ENCODE data around the gene SNX20.

SNX20 gene

DNA sequence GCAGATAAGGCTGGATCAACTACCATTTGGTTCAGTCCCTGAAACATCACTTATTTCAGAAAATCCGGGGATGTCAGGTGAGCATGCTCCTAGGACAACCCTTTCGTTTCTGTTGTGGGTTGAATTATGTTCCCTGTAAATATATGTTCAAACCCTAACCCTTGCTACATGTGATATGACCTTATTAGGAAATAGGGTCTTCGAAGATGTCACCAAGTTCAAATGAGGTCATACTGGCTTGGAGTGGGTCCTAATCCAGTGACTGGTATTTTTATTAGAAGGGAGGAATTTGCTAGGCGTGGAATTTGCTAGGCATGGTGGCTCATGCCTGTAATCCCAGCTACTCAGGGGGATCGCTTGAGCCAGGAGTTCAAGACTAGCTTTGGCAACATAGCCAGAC is 21.3 kb downstream of the SNX20 start:
- no peak for DNase-seq (ENCODE audit: low spot score)

DNA sequence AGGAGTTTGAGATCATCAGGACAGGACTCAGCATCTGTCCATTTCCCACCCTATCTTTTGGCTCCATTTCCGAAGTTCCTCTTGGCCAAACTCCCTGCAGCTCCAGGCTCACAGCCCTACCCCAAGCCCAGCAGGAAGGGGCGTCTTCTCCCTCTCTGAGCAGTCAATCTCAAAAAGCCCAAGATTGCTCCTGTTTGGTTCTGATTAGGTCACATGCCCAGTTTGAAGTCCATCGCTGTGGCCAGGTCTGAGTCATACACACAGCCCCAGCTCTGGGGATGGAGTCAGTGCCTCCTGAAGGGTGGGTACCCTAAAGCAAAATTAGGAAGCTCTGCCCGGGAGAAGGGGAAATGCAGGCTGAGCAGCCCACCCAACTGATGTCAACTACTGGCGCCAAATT is 23.9 kb downstream of the SNX20 start:
- peak; percentile 38 for DNase-seq (ENCODE audit: low spot score)

DNA sequence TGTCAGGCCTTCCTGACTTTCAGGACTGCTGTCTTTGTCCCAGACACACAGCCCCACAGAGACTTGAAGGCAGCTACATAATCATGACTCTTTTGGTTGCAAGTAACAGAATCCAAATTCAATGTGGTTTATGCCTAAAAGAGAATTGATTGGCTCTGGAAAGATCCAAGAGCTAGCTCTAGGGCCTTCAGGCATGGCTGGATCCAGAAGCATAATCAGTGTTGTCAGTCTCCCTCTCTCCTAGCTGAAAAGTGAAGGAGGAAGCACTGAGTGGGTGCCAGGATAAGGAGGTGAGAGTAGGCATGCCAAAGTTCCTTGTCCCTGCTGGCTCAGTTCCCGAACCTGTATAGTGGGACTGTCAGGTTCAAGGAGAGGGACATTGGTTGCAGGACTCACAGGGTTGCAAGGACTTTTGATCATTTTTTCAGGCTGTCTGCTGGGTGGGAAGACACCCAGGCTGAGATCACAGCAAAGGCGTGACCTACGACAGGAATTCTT is 25.5 kb downstream of the SNX20 start:
- no peak for DNase-seq (ENCODE audit: low spot score)

DNA sequence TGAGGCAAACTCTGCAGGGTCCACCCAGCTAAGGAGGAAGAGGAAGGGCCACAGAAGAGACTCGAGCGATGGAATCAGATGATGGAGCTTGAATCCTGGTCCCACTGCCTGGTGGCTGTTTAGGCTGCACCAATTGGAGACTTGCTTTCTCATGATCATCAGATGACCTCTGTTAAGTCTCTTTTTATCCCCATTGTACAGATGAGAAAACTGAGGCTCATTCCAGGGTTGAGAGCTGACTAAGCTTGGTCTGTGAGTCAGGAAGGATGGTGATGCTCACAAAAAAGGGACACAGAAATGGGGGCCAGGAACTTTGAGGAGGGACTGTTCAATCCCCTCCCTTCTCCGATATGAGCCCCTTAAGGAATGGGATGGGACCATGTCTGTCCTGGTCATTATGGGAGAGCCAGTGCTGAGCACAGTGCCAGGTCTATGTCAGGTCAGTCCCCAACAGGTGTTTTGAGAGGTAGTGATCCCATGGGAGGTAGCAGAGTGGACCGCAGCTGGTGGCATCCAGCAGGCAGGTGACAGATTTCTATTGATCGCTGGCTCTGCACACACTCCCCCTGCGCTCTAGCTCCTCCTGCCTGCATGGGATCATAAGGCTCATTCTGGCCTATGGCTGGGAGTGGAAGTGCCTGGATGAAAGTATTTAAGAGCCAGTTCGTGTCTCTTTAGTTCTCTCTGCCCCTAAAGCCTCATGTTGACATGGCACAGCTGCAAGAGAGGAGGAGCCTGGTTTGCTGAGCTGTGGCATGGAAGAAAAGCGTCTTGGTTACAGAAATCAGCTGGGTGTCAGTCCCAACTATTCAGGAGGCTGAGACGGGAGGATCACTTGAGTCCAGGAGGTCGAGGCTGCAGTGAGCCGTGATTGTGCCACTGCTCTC is 27.2 kb downstream of the SNX20 start:
- no peak for DNase-seq (ENCODE audit: low spot score)

DNA sequence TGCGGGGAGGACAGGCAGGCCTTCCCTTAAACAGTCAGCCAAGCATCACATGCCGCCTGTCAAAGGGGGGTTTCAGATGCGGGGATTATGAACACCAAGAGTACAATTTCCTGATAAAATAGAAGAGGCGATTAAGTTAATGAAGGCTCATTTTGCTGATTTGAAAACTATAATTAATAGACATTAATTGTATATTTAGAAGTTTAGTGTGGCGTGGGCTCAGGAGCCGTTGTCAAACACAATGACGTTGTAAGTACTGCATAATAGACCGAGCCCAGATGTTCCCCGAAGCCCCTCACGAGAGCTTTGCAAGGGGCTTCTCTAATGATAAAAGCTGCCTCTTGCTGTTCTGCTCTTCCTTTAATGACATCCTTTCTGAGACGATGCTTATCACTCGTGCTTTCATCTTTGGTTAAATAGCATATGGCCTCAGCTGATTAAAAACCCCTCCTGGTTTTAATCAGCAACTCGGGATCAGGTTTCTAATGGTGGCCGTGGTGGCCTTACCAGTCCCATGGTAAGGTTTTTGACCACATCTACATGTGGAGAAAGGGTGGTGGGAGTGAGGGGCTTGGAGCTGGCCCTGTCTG is 28.2 kb downstream of the SNX20 start:
- DNase-seq (ENCODE audit: low spot score) = no peak

DNA sequence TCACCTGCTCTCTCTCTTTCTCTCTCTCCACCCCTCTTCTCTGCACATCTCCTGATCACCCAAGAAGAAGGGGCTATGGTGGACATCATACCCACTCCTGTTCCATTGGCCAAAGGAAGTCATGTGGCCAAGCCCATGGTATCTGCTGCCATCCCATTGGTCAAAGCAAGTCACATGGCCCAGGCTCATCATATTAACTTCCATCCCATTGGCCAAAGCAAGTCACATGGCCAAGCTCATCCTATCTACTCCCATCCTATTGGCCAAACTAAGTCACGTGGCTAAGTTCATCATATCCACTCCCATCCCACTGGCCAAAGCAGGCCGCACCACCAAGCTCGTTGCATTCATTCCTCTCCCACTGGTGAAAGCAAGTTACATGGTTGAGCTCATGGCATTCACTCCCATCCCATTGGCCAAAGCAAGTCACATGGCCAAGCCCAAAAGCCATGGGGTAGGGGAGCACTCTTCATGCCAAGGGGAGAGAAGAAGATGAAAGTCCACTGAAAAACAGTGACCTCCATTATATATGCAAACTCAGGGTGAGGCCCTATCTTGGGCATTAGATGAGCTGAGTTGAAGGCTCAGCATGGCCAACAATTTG is 29.2 kb downstream of the SNX20 start:
- no peak for DNase-seq (ENCODE audit: low spot score)

DNA sequence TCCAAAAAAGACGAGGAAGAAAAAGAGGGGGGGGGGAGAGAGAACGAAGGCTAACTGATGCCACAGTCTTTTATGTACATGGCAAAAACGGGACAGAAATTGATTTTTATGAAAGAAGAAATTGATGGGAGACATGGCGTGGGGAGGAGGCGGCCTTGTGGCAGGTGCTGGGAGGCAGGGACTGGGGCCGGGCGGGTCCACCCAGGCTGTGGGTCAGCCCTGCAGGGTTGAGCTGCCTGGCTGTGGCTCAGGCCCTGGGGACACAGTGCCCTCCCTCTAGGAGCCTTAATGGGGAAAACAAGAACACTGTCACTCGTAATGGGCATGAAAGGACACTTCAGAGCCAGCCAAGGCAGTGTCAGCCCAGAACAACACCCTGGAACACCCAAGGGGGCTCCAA is 34.8 kb downstream of the SNX20 start:
- DNase-seq (ENCODE audit: low spot score) = no peak

DNA sequence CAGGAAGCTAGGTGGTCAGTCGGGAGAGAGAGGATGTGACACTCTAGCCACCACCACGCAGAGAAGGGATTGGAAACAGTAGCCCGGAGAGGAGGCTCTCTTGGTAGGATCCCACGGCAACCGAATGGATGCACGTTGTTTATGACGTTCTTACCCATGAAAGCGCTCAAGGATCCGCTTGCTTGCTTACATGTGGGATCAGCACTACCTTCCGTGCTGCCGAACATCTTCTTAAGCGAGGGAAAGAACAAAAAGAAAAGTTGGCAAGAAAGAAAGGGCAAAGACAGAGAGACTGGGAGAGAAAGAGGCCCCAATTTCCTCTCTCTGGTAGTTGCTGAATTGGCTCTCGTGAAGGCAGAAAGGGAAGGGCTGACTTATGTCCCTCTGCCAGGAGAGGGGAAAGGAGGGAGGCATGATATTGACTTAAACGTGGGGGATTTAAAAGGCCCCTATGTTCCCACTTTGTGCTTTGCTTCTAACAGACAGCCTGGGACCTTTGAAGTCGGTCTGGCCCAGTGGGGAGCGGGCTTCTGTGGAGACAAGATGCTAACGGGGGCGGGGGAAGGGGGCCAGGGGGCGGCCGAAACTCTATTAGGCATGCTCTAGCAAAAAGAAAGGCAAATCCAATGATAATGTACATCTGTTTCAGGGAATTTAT is 35.4 kb downstream of the SNX20 start:
- DNase-seq (ENCODE audit: low spot score) = no peak

DNA sequence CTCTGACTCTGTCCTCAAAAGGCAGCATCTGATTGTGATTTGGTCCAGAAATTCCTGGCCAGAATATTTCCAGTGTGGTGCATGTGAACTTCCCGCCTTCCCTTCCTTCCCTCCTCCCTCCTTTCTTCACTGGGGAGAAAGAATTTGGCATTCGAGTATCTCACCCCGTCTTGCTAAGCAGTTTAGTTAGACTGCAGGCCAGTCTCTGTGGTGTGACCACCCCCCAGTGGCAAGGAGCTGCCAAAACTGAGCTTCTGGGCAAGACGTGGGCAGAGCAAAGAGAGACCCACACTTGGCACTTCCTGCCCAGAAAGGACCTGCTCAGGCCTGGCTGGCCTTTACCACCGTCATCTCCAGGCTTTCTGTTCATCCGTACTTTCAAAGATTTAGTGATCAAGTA is 36.4 kb downstream of the SNX20 start:
- DNase-seq (ENCODE audit: low spot score) = peak; percentile 75

DNA sequence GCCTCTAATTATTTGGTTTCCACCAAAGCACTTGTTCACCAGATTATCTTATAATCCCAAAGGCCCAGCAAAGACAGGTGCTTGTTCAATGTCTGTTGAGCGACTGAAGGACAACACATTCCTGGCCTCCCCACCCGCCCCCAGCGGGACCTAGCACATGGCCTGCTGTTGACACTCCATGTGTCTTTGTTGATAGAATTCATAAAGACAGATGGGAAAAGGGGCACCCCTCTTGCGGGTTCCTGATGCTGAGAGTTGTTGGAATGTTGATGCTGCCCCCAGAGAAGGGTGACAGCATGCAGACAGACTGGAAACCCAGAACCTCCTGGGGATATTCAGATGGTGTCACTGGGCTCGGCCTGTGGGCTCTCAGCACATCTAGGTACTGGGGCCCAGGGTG is 36.9 kb downstream of the SNX20 start:
- no peak for DNase-seq (ENCODE audit: low spot score)

DNA sequence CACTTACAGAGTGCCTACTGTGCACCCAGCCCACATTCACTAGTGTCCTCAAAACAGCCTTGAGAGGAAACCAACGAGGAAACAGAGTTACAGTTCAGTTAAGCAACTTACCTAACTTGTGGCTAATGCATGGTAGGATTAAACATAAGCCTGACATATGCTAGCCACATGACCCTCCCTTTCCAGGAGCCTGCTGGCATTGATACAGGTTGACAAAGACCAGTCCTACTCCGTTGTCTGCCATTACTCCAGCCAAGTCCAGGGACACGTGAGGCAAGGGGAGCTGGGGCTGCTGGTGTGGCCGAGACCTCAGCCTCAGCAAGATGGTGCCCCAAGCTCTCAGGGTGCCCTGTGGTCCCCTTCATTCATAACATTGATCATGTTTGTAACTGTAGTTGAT is 37.9 kb downstream of the SNX20 start:
- DNase-seq (ENCODE audit: low spot score) = no peak

DNA sequence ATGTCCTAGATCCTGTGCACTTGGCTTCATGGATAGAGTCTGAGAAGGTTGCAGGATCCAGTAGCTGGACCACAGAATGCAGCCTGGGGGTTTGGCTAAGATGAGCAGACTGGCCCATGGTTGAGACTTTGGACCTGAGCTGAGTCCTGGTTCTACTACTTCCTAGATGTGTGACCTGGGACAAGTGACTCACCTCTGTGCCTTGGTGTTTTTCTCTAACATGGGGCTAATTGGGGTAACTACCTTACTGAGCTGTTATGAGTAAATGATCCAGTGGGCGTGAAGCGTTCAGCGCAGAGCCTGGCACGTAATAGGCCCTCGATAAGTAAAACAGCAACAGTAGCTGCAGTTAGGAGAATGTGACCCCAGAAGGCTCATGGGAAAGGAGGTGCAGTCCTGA is 38.8 kb downstream of the SNX20 start:
- no peak for DNase-seq (ENCODE audit: low spot score)

DNA sequence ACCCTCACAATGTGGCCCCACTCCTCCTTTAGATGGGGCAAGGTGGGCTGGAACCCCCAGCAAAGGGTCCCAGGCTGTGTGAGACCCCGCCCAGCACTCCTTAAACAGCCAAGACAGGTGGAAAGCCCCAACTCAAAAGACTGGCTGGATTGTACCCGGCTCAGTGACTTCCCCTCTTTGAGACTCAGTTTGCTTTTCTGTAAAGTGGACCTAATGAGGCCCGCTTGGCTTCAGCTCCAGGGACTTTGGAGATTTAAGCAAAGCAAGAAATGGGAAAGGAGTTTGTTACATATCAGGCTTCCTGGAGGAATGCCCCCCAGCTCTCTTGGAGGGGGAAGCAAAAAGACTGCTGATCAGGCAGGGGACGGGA is 39.3 kb downstream of the SNX20 start:
- DNase-seq (ENCODE audit: low spot score) = no peak

DNA sequence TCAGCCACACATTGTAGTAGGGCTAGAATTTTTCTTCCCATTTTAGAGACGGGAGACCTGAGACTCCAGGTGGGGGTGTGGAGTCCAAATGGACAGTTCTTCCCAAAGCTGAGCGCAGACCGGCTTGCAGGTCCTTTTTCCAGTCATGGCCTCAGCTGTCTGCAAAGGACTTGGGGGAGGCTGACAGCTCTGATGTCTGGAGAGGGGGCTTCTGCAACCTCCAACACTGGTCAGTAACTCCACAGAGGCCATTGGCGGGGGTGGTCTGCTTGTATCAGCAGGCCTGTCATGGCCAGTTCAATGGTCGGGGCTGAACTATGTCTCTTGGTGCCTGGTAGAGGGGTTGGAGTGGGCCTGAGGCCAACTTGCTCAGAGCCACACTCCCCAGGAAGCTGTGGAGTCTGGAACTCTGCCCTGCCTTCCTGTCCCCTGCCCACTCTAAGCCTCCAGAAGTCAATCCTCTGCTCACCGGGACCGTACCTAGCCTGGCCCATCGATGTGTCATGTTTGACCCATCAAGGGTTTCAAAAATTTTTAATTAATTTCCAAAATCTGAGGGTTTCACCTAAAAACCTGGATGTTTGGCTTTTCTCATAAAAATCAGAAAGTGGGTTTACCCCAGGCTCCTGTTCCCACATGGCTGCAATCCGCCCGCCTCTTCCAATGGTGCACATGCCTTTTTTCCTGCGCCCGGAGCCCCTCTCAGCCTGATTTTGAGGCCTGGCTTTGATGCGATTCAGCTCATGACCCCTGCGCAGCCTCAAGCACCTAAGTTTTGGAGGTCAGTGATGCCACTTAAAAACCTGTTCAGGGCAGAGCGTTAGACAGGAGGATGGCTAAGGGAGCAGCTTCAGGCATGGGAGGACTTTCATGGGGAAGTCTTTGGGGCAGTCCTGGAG is 39.9 kb downstream of the SNX20 start:
- DNase-seq (ENCODE audit: low spot score) = no peak

DNA sequence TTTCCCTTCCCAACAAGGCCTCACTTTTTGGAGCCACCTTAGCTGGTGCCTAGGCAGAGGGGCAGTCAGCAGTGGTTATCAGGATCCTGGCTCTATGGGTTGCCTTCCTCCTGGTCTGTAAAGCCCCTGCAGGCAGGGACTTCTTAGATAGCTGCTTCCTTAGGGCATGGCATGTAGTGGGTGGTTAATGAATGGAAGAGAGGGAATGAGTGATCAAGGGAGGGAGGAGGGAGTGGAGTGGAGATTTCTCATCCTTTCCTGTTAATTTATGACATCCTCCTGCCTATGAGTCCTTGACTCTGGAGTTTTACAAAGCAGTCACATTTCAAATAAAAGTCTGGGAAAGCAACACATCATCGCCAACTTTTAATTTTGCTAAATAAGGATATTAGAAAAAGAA is 40.7 kb downstream of the SNX20 start:
- peak; percentile 63 for DNase-seq (ENCODE audit: low spot score)

DNA sequence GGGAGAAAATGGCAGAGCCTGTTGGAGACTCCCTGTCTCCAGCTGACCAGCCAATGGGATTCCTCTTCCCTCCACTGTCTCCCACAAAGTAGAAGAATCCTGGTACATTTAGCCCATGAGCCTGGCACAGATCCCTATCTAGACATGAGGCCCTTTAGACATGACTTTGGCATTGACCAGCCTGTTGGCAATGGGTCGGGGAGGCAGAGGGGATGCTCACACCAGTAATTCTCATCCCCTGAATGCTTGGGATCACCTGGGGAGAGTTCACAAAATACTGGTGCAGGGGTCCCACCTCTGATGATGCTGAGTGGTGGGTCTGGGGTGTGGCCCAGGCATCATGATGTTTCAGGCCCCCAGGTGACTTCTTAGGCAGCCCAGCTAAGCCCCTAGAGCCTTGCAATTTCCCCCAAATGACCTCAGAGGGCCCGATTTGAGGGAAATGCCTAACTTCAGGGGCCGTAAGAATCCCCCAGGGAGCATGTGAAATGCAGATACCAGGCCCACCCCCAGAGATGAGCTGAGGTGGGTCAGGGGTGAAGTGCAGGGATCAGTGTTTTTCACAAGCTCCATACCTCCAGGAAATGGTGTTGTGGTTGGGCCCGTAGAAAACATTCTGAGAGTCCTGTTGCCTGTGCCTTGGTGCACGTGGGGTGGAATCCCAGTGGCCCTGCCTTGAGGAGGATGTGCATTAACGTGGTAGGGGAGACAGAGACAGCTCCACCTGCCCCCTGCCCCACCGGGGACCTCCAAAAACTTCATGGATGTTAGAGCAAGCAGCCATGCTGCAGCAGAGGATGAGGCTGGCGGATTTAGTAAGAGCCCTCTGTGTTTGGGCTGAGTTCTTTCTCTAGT is 42.1 kb downstream of the SNX20 start:
- no peak for DNase-seq (ENCODE audit: low spot score)

DNA sequence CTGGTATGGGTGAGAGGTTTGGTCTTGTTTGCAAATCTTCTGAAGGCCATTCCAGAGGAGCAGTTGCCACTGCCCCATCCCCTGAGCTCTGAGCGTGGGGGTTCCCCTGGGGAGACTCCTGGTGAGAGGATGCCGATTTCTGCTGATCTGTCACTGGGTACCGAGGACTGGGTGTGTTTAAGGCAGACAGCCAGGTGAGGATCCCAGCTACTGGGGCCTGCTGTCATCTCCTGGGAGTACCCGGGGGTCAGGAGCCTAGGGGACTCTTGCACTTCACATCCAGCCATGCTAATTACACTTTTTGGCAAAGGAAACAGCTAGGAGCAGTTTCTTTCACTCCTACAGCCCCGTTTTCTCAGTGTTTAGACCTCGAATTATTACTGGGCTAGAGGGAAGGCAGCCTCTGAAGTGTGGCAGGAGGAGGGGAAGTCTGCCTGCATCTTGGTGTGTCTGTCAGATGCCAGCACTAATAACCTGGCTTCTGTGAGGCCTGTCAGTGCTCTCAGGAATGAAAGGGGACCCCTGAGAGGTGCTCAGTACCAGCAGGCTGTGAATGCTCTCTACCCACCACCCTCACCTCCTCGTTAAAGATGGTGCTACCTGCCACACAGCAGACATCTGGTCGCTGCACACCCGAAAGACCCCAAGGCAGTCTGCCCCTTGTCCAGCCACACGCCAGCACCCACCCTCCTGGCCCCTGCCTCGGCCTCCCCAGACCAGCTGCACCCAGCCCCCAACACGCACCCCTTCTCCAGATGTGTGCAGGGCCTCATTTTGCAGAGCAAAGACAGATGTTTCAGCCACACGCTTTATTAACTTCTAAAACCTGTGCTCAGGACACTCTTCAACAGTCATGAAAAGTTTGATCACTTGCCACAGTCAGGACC is 43.2 kb downstream of the SNX20 start:
- DNase-seq (ENCODE audit: low spot score) = no peak

DNA sequence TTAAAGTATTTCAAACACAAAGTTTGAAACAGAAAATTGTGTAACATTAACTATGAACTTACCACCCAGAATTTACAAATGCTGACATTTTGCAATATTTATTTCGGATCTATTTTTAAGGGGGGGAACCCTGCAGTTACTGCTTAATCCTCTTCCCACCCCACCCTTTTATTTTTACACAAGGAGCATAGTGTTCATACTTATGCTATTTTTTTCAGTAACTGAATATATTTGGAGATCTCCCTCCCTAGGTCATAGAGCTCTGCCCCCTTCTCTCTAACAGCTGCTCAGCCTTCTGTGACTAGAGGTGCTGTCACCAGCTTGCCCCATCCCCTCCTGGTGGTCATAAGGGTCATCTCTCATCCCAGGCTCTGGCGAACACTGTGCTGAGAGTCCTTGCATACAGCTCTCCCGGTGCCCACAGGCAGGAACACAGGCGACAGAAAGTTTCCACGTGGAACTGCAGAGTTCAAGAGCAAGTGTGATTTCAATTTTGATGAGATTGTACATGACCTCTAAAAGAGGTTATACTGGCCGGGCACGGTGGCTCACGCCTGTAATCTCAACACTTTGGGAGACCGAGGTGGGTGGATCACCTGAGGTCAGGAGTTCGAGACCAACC is 44.2 kb downstream of the SNX20 start:
- DNase-seq (ENCODE audit: low spot score) = no peak
